Activated effector memory CD4-positive, alpha-beta T cell treated with Interleukin-2 at 50 U/mL for 16 hours (primary cell): ENCODE results near the gene IL27RA.

Source experiments
- DNase-seq: peaks from one replicate; pipeline ENCODE4 v3.0.0-alpha.2; 2020

IL27RA gene

DNA sequence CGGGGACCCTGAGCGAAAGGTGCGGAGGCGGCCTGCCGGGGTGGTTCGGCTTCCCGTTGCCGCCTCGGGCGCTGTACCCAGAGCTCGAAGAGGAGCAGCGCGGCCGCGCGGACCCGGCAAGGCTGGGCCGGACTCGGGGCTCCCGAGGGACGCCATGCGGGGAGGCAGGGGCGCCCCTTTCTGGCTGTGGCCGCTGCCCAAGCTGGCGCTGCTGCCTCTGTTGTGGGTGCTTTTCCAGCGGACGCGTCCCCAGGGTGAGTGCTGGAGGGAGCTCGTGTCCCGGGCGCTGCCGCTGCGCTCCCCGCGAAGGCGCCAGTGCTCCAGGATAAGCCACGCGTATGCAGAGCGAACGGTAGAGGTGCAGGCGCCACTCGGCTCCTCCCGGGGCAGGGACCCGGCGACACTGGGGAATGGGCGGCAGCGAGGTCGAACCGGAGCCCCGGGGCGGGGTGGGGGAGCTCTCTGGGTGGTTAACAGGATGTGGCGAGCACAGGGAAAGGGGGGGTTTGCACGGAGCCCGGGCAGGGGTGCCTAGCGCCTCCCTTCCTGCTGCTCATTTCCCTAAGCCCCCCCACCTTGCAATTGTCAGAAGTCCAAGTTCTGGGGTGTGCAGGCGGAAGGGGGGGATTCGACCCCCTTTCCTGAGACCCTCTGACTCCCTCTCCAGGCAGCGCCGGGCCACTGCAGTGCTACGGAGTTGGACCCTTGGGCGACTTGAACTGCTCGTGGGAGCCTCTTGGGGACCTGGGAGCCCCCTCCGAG, at the start of gene IL27RA:
Gene IL27RA (plus strand): TSS at position 44 of the 762 bp plus-strand sequence. CDS start 111 bp downstream, at position 155.
- peak; percentile 85 for DNase-seq

DNA sequence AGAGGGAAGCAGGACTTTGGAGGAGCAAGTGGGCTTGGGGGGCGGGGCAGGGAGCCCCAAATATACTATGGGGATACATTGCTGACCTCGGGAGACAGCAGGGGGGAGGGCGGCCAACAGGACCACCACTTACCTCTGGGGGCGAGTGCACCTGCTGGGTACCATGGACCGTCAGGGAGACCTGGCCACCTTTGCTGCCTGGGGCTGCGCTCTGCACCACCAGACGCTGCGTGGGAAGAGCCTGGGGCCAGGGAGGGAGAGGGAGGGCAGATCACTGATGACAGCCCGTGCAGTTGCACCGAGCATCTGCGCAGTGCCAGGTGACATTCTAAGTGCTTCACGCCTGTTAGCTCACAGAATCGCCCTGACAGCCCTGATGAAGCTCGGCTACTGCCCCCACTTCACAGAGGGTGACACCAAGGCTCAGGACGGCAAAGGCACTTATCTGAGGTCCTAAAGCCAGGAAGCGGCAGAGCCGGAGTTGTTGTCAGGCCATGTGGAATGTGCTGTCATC, 49.5 kb upstream of the IL27RA start:
- no peak for DNase-seq

DNA sequence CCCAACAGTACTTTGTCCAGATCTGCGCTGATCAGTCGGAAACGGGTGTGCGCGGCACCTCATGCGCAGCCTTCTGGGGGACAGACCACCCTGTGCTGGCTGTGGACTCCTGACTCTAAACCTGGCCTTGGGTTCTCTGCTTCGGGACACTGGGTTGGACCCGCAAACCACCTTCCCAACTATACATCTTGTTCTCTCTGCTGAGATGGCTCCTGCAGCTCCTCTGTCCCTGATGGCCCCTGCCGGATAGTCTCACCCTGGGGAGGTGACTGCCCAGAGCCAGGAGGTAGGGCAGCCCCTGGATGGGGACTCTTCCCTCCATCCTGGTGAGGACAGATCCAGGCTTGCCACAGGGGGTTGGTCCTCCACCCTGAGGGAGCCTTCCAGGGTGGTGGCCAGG, 48.8 kb upstream of the IL27RA start:
- DNase-seq, result no peak

DNA sequence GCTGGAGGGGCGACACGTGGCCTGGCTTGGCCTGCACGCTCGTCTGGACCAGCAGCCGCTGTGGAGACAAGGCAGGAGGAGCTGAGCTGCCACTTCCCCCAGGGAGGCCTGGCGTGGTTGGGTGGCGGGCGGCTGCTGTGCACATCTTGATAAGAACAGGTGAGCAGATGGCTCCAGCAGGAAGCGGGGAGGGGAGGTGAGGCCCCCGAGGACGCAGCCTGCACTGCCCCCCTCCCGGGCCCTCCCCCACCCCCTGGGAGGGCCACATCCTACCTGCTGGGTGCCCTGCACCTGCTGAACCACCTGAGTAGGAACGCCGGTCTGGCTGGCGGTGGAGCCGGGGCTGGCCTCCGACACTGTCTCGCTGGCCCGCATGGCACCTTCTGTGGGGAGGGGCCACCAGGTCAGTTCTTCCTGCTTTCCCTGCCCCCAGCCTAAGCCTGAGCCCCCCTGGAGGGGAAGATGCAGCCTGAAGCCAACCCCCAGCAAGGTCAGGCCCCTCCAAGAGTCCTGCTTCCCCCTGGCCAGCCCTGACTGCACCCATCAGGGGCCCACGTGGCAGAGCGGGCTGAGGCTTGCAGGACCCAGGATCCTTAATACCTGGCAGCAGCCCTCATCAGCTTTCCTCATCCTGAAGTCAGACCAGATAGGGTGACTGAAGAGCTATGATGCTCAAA, 48.2 kb upstream of the IL27RA start:
- peak; percentile 33 for DNase-seq

DNA sequence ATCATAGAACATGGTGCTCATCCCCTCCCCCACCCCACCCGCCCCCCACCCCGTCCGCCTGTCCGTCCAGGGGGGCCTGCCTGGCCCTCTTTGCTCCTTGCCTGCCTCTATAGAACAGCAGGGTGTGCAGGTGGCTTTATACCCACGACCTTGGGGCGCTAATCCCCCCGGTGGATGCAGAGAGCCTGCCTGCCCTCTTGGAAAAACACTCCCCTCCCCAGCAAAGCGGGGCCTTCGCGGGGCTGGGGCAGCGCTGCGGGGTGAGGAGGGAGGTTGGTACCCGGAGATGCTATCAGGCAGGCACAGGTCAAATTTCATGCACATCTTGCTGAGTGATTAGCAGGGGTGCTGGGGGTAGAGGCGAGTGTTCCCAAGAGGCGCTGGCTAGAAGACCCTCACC, 47.4 kb upstream of the IL27RA start:
- DNase-seq, result no peak

DNA sequence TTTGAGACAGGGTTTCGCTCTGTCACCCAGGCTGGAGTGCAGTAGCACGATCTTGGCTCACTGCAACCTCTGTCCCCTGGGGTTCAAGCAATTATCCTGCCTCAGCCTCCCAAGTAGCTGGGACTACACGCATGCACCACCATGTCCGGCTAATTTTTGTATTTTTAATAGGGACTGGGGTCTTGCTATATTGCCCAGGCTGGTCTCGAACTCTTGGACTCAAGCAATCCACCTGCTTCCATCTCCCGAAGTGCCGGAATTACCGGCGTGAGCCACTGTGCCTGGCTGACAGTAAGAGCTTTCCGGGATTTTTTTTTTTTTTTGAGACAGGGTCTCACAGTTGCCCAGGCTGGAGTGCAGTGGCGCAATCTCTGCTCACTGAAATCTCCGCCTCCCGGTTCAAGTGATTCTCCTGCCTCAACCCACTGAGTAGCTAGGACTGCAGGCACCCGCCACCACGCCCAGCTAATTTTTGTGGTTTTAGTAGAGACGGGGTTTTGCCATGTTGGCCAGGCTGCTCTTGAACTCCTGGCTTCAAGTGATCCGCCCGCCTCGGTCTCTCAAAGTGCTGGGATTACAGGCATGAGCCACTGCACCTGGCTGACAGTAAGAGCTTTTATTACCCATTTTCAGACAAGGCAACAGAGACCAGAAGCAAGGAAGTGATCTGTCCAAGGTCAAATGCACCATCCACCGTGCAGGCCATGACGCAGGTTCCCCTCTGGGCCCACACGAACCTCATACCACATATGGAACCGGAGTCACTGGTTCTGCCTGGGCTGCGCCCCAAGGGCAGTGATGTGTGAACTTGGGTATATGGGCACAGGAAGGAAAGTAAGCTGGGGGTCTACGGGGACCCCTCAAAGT, 46.5 kb upstream of the IL27RA start:
- no peak for DNase-seq

DNA sequence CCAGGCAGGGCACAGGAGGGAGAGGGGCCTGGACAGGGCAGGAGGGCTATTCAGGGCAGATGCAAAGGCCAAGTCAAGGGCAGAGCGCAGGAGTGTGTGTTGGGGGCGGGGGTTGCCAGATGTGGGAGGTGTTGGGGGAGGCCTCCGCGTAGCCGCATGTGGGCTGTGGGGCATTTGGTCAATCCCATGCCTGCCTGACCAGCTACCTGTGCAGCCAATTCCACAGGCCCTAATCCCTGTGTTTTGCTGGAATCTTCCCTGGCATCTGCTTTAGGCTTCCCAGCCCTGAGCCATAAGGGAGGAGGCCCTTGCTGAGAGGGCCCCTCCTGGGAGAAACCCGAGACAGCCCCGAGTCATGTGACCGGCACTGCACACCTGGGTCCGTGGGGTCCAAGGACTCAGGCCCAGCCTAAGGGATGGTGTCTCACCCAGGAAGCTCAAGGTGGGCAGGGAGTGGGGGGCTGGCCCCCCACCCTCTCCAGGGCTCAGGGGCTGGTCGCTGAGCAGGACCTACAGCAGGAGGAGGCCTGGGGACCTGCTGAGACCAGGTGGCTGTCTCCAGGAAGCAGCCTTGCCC, 45.7 kb upstream of the IL27RA start:
- no peak for DNase-seq

DNA sequence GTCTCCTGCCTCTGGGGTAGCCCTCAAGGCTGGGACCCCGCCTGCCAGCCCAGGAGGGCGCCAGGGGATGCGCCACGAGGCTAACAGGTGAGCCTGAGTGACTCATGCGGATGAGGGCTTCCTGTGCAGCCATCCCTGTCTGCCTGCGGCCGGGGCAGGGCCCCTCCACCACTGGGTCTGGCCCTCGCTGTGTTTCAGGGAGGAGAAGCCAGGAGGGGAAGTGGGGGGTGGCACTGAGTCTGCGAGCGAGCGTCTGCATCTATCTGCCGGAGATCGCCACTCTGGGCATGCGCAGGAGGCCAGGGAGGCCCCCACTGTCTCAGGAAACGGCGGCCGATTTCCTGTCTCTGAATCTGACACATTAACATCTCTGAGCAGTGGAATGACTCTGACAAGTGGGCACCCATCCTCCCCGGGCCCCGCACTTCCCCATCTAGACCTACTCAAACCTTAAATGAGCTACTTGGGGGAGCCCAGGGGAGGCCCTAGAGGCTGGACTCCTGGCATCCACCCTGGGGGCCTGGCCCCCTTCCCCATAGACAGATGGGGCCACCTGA, 45.1 kb upstream of the IL27RA start:
- peak; percentile 99 for DNase-seq

DNA sequence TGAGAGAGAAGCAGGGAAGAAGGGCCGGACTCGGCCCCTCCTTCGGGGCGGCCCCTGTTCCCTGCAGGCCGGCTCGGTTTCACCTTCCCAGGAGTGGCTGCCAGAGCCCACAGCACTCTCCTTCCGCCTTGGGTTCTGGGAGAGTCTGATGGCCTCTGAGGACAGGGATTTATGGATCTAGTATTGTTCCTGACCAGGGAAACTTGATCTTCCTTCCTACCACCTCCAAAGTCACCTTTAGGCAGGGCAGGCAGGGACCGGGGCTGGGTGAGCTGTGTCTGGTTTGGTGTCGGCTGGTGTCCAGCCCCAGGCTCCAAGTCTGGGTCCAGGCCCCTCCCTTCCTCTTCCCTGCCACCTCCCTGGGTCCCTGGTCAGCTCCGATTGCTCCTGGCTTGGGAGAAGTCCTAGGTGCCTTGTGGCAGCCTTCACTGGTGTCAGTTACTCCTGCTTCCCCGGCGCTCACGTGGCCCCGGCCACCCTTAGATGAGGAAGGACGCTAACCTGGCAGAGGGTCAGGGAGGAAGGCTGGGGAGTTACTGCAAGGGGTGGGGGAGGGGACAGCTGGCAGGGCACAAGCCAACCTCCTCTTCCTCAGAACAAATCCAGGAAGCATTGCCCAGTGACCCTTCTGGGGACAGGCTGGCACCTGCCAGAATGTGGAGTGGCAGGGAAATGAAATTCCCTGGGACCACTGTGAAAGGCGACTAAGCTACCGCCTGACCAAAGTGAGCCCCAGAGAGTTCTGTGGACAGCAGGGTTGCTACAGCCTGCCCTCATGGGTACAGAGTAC, 44.3 kb upstream of the IL27RA start:
- no peak for DNase-seq

DNA sequence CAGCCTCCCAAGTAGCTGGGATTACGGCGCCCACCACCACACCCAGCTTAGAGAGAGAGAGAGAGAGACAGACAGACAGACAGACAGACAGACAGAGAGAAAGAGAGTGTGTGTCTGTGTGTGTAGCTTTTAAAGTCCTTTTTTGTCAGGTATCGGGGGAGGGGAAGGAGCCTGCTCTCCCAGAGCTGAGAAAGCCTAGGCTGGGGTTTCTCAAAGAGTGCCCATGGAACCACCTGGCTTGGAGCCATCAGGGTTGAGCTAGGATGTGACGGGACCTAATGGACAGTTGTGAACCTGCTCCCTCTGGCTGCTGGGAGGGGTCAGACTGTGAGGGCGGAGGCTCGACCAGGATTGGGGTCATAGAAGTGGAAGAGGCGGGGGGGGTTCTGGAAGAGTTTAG, 42.1 kb upstream of the IL27RA start:
- DNase-seq, result no peak

DNA sequence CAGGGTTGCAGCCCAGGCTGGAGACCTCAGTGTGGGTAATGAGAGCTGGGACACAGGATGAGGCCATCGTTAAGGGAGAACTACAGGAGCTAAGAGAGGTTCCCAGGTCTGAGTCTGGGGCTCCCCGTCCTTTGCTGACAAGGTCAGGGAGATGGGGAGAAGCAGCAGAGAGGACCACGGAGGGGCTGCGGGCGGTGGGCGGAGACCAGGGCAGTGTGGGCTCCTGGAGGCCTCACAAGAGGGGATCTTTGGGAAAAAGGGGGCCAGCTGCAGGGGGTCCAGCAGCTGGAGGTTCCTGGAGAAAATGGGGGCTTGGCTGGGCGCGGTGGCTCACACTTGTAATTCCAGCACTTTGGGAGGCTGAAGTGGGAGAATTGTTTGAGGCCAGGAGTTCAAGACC, 41.5 kb upstream of the IL27RA start:
- no peak for DNase-seq

DNA sequence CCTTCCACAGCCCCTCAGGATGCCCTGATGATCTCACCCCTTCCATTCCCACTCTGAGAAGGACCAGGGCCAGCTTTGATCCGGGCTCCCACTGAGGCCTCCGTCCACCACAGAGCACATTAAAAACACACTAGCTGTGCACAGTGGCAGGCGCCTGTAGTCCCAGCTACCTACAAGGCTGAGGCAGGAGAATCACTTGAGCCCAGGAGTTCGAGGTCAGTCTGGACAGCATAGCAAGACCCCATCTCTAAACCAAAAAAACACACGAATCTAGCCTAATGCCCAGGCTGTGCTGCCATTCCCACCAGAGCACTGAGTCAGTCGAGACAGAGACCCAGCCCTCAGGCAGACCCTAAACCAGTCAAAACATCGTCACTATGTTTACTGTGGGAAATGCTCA, 39.5 kb upstream of the IL27RA start:
- DNase-seq, result no peak

DNA sequence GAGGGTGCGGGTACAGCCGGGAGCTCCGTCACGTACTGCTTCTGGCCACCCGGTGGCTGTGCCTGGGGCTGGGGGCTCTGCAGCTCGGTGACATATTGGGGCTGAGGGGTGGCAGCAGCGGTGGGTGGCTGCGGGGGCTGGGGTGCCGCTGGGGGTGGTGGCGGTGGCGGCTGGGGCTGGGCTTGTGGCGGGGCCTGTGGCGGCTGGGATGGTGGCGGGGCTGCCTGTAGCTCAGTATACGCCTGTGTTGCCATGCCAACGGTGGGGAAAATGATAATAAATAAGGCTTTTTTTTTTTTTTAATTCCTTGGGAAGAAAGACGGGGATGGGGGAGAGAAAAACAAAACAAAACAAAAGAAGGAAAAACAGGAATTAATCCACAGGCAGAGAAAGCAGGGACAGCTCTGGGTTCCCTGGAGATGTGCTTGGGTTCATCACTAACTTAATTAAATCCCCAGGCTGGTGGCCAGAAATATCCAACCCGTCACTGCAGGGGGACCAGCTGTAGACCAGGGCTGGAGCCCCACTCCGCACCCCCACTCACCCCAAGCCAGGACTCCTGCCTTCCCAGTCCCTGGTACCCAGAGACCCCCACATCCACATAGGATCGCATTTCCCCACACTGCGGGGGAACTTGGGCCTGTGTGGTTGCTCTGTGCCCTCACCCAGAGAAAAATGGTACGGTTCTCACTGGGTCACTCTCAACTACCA, 37.8 kb upstream of the IL27RA start:
- no peak for DNase-seq

DNA sequence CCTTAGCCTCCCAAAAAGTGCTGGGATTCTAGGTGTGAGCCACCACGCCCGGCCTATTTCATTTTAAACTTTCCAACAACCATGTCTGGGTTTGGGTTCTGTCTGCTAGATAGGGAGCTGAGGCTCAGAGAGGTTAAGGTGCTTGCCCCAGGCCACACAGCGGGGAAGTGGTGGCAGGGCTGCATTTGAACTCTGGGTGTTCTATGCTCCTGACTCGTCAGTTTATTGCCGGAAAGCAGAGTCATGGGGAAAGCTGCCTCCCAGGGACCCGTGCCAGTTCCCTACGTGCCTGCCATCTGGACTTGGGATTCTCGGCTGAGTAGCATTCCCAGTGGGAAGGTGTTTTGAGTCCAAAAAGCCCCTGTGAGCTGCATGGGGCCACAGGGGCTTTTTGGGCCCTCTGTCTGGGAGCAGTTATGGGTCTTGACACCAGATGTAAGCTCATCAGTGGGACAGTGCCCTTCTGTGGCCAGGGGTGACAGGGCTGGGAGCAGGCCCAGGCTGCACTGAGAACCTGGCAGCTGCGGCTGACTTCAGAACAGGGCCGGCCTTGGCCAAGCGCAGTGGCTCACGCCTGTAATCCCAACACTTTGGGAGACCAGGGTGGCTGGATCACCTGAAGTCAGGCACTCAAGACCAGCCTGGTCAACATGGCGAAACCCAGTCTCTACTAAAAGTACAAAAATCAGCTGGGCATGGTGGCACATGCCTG, 36.4 kb upstream of the IL27RA start:
- no peak for DNase-seq

DNA sequence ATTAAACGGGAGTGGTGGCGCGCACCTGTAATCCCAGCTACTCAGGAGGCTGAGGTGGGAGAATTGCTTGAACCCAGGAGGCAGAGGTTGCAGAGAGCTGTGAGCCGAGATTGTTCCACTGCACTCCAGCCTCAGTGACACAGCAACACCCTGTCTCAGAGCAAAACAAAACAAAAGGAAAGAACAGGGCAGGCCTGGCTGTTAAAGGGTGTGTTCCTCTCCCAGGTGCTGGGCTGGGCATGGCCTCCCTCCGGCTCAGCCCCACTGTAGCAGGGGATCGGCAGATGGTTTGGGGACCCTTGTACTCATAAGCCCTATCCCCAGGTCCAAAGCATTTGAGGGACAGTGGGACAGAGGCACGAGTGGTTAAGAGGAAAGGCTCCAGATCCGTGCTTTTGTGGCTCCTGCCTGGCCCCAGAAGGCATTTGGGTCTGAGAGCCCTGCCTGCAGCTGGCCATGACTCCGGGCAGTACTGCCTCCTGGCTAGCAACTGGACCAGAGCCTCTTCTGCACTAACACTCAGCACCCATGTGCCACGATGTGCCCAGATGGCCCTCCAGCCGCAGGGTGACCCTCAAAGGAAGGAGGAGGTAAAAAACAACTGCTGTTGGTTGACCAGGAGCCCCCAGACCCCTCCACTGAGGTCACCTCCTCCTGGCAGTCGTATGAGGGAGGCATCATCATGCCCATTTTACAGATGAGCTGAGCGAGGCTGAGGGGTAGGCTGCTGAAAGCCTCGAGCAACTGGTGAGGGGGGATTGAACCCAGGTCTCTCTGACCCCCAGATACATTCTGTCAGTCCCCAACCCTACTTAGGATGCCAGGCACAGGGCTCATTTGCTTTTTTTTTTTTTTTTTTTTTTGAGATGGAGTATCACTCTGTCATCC, 35.4 kb upstream of the IL27RA start:
- no peak for DNase-seq

DNA sequence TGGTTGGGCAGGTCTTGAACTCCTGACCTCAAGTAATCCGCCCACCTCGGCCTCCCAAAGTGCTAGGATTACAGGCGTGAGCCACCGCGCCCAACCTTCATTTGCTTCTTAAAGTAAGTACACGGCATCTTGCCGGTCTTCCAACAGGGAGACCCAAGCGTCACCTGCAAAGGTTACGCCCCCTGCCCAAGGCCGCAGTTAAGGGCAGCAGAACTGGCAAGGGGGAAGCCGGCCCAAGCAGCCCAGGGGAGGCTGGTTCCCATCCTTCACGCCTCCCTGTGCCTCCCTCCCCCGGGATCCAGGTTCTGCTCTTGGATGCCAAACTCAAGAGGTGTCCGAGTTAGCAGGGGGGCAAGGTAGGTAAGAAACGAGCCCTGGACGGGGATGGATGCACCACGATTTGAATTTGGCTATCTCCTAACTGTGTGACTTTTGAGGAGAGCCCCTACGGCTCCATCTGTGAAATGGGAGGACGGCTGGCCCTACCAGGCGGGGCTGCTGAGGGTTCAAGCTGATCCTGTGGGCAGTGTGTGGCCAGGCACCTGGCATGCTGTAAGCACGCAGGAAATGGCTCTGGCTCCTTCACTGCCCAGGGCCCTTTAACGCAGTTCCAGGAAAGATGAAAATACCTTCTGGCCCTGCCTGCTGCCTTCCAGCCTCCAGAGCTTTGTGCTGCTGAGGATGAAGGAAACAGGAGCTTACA, 34.5 kb upstream of the IL27RA start:
- DNase-seq, result no peak

DNA sequence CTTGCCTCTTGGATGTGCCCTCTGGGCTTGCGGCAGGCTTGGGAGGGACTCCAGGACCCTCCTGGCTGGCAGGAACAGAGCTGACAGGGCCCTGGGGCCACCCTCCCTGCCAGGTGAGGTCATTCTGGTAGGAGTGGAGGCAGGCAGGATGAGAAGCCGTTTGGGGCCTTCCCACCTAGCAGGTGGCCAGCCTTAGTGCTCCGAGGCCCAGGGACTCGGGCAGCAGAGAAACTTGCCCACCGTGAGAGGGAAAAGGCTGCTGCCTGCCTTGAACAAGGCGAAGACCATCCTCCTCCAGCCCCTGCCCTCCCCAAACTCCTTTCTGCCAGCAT, 34.0 kb upstream of the IL27RA start:
- no peak for DNase-seq

DNA sequence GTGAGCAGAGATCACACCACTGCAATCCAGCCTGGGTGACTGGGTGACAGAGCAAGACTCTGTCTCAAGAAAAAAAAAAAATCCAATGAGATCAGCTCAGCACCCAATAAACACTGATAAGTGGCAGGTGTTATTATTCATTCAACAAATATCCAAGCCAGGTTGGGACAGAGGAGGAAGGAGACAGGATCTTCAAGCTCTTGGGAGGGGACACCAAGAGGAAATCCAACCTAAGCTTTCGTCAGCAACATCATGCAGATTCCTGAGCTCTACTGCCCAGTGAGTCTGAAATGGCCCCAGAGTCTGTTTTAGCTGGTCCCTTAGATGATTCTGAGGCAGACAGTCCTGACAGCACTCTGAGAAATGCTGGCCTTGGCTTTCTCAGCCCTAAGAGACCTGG, 33.1 kb upstream of the IL27RA start:
- no peak for DNase-seq

DNA sequence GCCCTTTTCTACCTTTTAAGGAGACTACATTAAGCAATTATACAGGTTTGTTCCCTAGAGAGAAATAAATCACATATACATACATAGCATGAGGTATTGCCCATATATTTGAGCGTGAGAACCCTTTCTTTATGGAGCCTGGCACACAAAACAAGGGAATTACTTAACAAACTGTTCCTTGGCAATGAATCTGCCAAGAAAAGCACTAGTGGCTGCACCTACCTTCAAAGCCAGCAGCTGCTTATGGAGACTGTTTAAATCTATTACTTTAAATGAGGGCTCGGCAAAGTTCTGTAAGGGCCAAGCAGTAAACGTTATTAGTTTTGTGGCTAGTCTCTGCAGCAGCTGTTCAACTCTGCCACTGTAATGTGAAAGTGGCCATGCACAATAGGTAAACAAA, 32.5 kb upstream of the IL27RA start:
- DNase-seq, result no peak
